ENCODE results near the gene IGF2BP2. TPM values are rescaled to one million over a fixed set of nuclear protein-coding genes. Genes with fewer than 3 reads are reported as not detected.

IGF2BP2 gene
- total and polyA plus RNA-seq, 2 of the 8 experiments (the other 6 are each of a cell fraction or from before 2014, with no cell fraction given) = 7.4 to 121 TPM

DNA sequence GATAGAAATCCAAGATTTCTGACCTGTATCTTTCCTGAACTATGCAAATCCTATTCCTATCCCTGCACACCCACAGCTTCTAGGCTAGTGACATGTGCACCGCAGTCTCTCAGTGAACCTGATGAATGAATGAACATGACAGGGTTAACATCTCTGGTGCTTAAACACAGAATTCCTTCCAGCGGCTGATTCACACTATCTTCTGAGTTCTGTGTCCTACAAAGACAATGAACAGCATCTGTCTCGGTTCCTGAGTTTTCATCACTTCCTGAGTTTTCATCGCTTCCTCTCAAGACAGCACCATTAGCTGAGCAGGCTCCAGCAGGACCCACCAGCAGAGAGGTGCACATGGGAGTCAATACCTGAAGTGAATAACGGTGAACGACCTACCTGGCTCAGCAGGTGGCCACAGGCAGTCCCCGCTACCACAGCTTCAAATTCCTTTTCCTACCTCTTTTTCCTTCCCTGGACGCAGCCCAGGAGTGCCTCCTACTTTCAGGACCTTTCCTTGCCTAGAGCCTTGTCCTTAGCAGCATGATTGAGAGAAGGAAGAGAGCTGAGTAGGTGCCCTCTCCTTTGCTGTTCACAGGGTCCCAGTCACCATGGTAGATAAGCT lies 113.5 kb downstream of the IGF2BP2 start:
- peaks cover 9 to 95% of the 10 kb centered on the region in 2 experiments for H3K79me2 ChIP-seq (ENCODE audit: control insufficient read depth in 1 of 2, insufficient read depth in 2 of 2, low read length in 2 of 2)
- no peak overlapping the region for H3K4ac ChIP-seq (replicated peaks; ENCODE audit: insufficient read length, low read depth, low read length)
- no peak overlapping the region for H2AK5ac ChIP-seq (ENCODE audit: low read depth, low read length)
- H2BK20ac ChIP-seq (ENCODE audit: low read length) = no peak overlapping the region
- no peak overlapping the region for H4K8ac ChIP-seq (ENCODE audit: extremely low read depth, insufficient read depth, low read length)
- peaks cover 10% of the 10 kb centered on the region for H3K79me1 ChIP-seq (ENCODE audit: low read depth, low read length)
- 64% methylated on average over 8 of the region's 8 CpGs; no CpG with 5 or more reads in 1 of the 2 experiments for WGBS, 2 experiments (ENCODE audit: extremely low coverage in 1 of 2, insufficient coverage in 1 of 2, insufficient read length in 1 of 2, insufficient replicate concordance in 2 of 2, low coverage in 1 of 2, low lambda C conversion rate in 2 of 2, missing lambda C conversion rate in 1 of 2)
- H3K27ac ChIP-seq (ENCODE audit: low read depth, low read length) = no peak overlapping the region
- no peak overlapping the region for H2BK120ac ChIP-seq (replicated peaks; ENCODE audit: low read depth, low read length)
- no peaks in the 10 kb centered on the region for H3K27me3 ChIP-seq (replicated peaks in 1 of 4; ENCODE audit: control insufficient read depth in 3 of 4, extremely low read depth in 1 of 4, insufficient read depth in 3 of 4, low read length in 3 of 4)
- H2BK12ac ChIP-seq (ENCODE audit: low read depth, low read length) = no peak overlapping the region
- H3K23me2 ChIP-seq (ENCODE audit: low read depth, low read length) = no peaks in the 10 kb centered on the region; the same call in 1 of the 2 replicates
- H3K4me3 ChIP-seq (ENCODE audit: extremely low read depth in 1 of 4, insufficient read depth in 2 of 4, low read depth in 3 of 4, low read length in 4 of 4) = no peak overlapping the region
- no peak overlapping the region for H3K9ac ChIP-seq (replicated peaks in 1 of 4; ENCODE audit: extremely low read depth in 1 of 4, low read depth in 3 of 4, low read length in 3 of 4)
- no peak overlapping the region for H3K56ac ChIP-seq (replicated peaks; ENCODE audit: insufficient read length, low read depth, low read length)
- no peak overlapping the region for H4K91ac ChIP-seq (replicated peaks; ENCODE audit: insufficient read length, low read length)
- H3K36me3 ChIP-seq (ENCODE audit: control insufficient read depth in 2 of 4, insufficient read depth in 4 of 4, low read length in 3 of 4) = no peaks in the 10 kb centered on the region
- no peak overlapping the region for H2BK15ac ChIP-seq (ENCODE audit: low read length)
- CTCF ChIA-PET (ENCODE audit: partially characterized antibody) = interaction anchor here (0.9 to 4.3 kb wide), 8 partner anchors 9 to 112 kb away, joined by 4 to 18 read pairs (median 14); no protein-coding TSS in a partner anchor
- peaks cover 8 to 29% (median 22%) of the 10 kb centered on the region in 4 experiments for H3K4me1 ChIP-seq (replicated peaks in 1 of 4; ENCODE audit: control insufficient read depth in 3 of 4, insufficient read depth in 4 of 4, low read length in 3 of 4)
- FAIRE-seq (no peak), DNase-seq (ENCODE audit: low read depth in 1 of 2, low spot score in 2 of 2) (peak in 1 of 2 experiments; percentile 50)
- H2BK5ac ChIP-seq (ENCODE audit: low read depth, low read length) = no peak overlapping the region
- H3K9me3 ChIP-seq (ENCODE audit: insufficient read depth in 2 of 2, low read depth in 1 of 2, low read length in 1 of 2) = no peaks in the 10 kb centered on the region
- H3K4me2 ChIP-seq (ENCODE audit: insufficient read depth in 1 of 2, low read depth in 2 of 2, low read length in 2 of 2) = peak overlapping the region; percentile 9 to 12; a peak in 1 of 4 replicates
- no peak overlapping the region for H2AFZ ChIP-seq (ENCODE audit: low read length)
- H4K5ac ChIP-seq (ENCODE audit: insufficient read length, low read depth, low read length) = no peak overlapping the region
- H3K23ac ChIP-seq (ENCODE audit: insufficient read length) = no peak overlapping the region
- H3K18ac ChIP-seq (ENCODE audit: extremely low read depth, low read length) = no peak overlapping the region
- H3K14ac ChIP-seq (ENCODE audit: insufficient read length) = no peak overlapping the region
- POLR2A ChIA-PET (ENCODE audit: partially characterized antibody) = interaction anchor here (0.9 to 3.0 kb wide), 4 partner anchors 9 to 156 kb away, joined by 3 to 10 read pairs (median 4); no protein-coding TSS in a partner anchor
- peaks cover 10 to 18% of the 10 kb centered on the region in 2 experiments for H4K20me1 ChIP-seq (replicated peaks in 1 of 2; ENCODE audit: control insufficient read depth in 1 of 2, insufficient read depth in 2 of 2, low read length in 2 of 2)
- no peak for TF ChIP-seq GTF2F1 (IDR thresholded peaks at IDR 0.05; ENCODE audit: borderline replicate concordance, low read depth, low read length)
- TF ChIP-seq HDAC6 (IDR thresholded peaks at IDR 0.05; ENCODE audit: low read depth, low read length) = no peak
- no peak for TF ChIP-seq RFX5 (IDR thresholded peaks at IDR 0.05; ENCODE audit: borderline replicate concordance, low read depth, low read length)
- TF ChIP-seq POLR2A (IDR thresholded peaks at IDR 0.05; ENCODE audit: control extremely low read depth in 1 of 2, low read depth in 2 of 2, low read length in 2 of 2) = no peak
- no peak for TF ChIP-seq CEBPB (IDR thresholded peaks at IDR 0.05; ENCODE audit: low read depth, low read length)
- no peak for TF ChIP-seq EP300 (IDR thresholded peaks at IDR 0.05; ENCODE audit: borderline replicate concordance in 1 of 2, low read depth in 2 of 2, low read length in 2 of 2)
- TF ChIP-seq, protein P1, sequence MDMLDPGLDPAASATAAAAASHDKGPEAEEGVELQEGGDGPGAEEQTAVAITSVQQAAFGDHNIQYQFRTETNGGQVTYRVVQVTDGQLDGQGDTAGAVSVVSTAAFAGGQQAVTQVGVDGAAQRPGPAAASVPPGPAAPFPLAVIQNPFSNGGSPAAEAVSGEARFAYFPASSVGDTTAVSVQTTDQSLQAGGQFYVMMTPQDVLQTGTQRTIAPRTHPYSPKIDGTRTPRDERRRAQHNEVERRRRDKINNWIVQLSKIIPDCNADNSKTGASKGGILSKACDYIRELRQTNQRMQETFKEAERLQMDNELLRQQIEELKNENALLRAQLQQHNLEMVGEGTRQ (IDR thresholded peaks at IDR 0.05; ENCODE audit: low read length) = no peak
- TF ChIP-seq POU5F1 (IDR thresholded peaks at IDR 0.05; ENCODE audit: low read depth, low read length) = no peak
- TF ChIP-seq BCL11A (IDR thresholded peaks at IDR 0.05; ENCODE audit: low read depth in 2 of 2, low read length in 2 of 2) = no peak
- TF ChIP-seq SP4 (IDR thresholded peaks at IDR 0.05; ENCODE audit: low read length) = no peak
- no peak for TF ChIP-seq SAP30 (IDR thresholded peaks at IDR 0.05; ENCODE audit: insufficient read depth, insufficient replicate concordance, low read length)
- TF ChIP-seq KDM5A (IDR thresholded peaks at IDR 0.05; ENCODE audit: low read length) = no peak

Data from H1 (cell line).